HG03521 (cell line): ENCODE results near the gene MRPL52.
A peak's percentile ranks its signal among the peaks of the same experiment; 100 is the strongest.
"Not testable (repeated sequence)": the region's sequence is repeated elsewhere in the genome, so short reads cannot be mapped to it uniquely, and the experiment has no call there.

Experiments used
- ATAC-seq: cut with Tn5 transposase; IDR thresholded peaks from one replicate; pipeline ENCODE4 v1.9.1; 2021; ENCODE audit warnings: mild to moderate bottlenecking, moderate library complexity; ENCODE audit not compliant: unreplicated experiment

Gene MRPL52

DNA sequence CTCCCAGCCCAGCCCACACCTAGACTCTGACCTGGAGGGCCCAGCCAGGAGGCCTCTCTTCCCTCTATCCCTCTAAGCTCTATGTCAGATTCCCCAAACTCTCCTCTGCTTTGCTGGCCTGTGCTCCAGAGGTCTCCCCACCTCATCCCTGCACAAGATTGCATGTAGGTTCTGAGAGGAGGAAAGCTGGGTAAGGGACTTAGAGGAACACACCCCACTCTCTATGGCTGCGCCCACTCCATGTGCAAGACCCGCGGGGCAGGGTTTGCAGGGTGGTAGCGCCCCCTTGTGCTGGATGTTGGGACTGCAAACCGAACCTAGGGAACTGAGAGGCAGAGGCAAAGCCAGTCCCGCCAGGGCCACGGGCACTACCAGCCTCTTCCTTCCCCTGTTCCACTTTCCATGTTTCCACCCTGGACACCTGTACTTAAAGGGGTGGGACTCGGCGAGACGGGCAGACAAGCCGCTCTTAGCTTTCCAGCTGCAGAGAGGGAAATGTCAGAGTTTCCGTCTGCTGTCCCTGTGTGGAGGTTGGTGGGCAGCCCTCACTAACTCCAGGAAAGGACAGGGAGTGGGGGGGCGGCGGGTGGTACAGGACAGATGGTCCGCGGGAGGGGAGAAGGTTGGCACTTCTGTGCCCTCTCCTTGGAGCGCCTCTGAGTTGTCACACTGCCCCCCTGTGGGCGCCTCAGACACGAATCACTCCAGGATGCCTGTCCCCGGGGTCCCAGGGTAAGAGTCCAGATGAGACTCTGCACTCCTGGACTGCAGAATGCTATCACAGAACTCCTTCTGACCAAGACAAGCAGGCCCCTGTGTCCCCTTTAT lies 23.5 kb downstream of the MRPL52 start:
- ATAC-seq: peak; percentile 72

DNA sequence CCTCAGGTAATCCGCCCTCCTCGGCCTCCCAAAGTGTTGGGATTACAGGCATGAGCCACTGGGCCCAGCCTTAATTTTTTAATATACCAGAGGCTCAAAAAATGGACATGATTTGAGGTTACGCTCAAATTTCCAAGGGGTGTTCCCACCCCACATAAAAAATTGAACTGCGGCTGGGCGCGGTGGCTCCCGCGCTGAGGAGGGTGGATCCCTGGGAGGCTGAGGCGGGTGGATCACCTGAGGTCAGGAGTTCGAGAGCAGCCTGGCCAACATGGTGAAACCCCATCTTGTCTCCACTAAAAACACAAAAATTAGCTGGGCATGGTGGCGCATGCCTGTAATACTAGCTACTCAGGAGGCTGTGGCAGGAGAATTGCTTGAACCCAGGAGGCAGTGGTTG lies 24.6 kb downstream of the MRPL52 start:
- not testable (repeated sequence) for ATAC-seq

DNA sequence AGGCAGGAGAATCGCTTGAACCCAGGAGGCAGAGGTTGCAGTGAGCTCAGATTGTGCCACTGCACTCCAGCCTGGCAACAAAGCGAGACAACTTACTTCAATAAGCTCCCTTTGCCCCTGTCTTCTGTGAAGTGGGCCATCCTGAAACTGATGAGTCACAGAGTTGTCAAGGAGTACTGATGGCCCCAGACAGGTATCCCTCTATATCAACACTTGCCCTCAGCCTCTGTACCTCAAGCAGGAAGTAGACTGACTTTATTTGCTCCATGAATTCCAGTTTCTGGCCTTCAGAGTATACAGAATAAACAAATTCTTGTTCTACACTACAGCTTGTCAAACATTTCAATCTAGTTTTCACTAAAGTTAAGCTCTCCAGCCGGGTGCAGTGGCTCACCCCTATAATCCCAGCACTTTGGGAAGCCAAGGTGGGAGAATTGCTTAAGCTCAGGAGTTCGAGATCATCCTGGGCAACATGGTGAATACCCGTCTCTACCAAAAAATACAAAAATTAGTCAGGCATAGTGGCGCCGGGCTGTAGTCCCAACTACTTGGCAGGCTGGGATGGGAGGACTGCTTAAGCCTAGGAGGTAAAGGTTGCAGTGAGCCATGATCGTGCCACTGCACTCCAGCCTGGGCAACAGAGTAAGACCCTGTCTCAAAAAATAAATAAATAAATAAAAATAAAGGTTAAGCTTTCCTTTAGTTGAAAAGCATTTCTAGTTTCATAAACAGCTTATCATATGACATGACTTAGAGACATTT lies 25.5 kb downstream of the MRPL52 start:
- ATAC-seq: no peak

DNA sequence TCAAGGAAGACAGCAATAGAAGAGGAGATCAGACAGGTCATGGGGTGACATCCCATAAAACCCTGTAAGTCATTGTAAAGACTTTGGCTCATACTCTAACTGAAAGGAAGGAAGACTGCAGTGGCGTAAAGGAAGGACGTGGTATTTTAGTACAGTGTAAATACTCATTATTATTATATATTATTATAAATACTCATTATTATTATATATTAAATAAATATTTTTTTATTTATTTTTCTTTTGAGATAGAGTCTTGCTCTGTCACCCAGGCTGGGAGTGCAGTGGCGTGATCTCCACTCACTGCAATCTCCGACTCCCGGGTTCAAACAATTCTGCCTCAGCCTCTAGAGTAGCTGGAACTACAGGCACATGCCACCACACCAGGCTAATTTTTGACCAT lies 26.7 kb downstream of the MRPL52 start:
- ATAC-seq: no peak

DNA sequence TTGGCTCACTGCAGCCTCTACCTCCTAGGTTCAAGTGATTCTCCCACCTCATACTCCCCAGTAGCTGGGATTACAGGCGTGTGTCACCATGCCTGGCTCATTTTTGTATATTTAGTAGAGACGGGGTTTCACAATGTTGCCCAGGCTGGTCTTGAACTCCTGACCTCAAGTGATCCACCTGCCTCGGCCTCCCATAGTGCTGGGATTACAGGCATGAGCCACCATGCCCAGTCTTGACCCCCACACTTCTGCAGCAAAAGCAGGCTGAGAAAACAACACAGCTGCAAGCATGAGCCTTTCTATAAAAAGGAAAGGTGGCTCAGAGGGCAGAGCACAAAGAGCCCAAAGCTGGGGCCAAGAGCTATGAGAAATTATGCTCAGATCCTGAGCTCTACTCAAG lies 30.7 kb downstream of the MRPL52 start:
- ATAC-seq: not testable (repeated sequence)

DNA sequence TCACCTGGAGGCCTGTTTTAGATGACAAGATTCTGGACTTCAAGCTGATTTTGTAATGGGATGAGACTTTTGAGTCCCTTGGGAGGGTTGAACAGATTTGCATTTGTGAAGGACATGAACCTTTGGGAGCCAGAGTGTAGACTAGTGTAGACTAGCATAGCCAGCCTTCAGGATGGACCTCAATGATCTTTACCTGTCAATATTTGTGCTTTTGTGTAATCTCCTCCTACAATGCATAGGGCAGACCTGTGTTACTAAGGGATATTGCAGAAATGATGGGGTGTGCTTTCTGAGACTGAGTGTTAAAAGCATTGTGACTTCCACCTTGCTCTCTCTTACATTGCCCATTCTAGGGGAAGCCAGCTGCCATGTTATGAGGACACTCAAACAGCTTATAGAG lies 32.0 kb downstream of the MRPL52 start:
- ATAC-seq: no peak

DNA sequence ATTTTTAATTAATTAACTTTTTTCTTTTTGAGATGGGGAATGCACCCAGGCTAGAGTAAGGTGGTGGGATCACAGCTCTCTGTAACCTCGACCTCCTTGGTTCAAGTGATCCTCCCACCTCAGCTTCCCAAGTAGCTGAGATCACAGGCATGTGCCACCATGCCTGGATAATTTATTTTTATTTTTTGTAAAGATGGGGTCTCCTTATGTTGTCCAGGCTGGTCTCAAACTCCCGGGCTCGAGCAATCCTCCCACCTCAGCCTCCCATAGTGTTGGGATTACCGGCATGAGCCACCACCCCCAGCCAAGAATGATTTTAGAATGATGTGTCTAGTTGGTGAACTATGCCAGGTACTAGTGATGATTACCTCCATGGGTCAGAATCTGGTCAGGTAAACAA lies 35.3 kb downstream of the MRPL52 start:
- ATAC-seq: no peak

DNA sequence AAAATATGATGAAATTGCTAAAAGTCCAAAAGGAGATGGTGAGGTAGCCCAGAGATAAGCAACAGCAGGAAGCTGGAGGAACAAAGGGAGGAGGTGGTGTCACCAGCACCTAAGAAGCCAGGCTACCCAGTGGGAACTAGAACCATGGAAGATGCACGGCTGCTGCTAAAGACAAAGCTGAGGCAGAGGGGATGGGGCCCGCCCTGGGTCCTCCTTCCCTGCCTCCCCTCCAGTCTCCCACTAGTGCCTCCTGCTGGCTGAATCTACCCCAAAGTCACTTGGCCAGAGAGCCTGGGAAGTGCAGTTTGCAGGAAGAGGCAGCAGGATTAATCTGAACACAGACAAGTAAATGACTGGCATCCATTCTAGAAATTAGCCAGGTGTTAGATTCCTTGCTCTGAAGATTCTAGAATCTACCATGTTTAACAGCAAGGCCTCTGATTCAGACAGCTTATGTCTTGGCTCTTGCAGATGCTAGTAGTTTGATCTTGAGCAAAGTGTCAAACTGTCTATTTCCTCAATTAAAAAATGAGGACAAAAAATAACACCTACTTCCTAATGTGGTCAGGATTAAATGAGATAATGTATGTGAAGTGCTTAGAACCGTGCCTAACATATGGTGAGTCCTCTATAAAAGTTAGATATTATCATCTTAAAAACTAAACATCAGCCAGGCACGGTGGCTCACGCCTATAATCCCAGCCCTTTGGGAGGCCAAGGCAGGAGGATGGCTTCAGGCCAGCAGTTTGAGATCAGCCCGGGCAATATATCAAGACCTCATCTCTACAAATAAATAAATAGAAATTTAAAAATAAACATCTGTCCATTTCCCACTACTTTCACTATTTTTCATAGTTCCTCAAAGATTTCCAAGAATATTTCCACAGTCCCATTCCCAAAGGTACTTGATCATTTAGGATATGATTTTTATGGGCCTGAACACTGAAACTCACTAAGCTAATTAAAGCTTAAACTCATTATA lies 36.0 kb downstream of the MRPL52 start:
- no peak for ATAC-seq

DNA sequence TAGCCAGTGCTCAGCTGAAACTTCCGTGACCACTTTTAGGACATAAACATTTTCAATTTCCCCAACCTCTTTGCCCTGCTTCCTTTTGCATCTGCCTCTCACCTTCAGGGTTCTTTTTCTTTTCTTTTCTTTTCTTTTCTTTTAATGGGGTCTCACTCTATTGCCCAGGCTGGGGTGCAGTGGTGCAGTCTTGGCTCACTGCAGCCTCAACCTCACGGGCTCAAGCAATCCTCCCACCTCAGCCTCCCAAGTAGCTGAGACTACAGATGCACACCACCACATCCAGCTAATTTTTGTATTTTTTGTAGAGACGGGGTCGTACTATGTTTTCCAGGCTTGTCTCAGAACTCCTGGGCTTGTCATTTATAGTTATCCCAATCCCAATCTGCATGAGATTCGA lies 37.2 kb downstream of the MRPL52 start:
- no peak for ATAC-seq

DNA sequence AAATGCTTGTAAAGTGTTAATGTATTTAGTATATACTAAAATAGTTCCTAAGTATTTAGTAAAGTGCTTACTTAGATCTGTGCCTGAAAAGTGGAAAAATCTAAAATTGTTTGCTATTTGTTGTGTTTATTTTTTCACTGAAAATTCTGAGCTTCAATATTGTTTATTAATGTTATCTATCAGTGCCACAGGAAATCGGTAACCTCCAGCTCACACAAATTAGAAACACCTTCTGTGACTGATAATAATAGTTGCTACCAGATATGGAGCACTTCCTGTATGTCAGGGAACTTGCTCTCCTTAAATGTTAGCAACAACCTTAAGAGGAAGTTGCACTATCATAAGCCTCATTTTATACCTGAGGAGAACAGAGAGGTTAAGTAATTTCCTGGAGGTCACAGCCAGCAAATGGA lies 41.1 kb downstream of the MRPL52 start:
- peak; percentile 23 for ATAC-seq

DNA sequence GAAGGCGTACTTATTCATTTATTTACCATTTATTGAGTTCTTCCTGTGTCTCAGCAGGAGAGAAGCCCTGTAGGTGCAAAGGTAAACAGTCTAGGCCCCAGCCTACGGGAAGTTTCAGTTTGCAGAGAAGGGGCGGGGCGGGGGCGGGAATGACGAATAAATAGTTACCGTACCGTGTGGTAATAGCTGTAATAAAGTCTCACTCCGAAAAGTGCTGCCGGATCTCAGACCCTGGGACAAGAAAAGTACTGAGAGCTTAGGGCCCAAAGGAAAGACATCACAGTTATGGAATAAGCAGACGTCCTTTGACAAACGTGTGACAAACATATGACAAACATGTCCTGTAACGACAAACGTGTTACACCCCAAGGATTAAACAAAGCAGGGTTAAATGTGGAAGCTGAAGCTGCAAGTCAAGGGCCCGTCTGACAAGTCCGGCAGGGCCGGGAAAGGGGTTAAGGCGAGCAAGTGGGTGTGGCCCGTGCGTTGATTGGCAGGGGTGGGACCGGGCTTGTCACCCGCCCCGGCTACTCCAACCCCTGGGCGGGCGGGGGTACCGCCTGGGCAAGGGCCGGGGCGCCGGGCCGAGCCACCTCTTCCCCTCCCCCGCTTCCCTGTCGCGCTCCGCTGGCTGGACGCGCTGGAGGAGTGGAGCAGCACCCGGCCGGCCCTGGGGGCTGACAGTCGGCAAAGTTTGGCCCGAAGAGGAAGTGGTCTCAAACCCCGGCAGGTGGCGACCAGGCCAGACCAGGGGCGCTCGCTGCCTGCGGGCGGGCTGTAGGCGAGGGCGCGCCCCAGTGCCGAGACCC lies 41.7 kb downstream of the MRPL52 start, which contains the start of gene LRP10:
Gene LRP10, plus strand, starts transcription at position 517 of the 809 bp plus-strand sequence. CDS start 564 bp downstream, outside the sequence.
- peak; percentile 70 for ATAC-seq

DNA sequence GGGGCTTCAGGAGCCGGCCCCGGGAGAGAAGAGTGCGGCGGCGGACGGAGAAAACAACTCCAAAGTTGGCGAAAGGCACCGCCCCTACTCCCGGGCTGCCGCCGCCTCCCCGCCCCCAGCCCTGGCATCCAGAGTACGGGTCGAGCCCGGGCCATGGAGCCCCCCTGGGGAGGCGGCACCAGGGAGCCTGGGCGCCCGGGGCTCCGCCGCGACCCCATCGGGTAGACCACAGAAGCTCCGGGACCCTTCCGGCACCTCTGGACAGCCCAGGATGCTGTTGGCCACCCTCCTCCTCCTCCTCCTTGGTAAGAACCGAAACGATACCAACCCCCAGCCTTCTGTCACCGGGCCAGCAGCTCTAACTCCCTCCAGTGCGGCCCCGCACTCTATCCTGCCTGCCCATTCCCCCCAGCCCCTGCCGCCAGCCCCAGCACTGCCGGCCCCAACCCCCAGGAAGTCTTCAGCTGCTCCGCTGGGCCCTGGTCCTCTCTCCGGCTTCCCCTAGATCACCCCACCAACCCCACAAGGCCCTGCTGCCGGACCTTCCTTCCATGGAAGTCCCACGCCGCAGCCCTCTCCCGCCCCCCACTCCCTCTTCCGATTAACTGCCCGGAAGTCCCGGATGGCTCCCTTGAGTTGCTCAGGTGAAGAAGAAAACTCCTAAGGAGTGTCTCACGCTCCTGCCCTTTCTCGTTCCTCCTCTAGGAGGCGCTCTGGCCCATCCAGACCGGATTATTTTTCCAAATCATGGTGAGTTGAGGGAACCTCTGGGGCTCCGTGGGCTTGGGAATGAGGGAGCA lies 42.5 kb downstream of the MRPL52 start:
- ATAC-seq: peak; percentile 19

DNA sequence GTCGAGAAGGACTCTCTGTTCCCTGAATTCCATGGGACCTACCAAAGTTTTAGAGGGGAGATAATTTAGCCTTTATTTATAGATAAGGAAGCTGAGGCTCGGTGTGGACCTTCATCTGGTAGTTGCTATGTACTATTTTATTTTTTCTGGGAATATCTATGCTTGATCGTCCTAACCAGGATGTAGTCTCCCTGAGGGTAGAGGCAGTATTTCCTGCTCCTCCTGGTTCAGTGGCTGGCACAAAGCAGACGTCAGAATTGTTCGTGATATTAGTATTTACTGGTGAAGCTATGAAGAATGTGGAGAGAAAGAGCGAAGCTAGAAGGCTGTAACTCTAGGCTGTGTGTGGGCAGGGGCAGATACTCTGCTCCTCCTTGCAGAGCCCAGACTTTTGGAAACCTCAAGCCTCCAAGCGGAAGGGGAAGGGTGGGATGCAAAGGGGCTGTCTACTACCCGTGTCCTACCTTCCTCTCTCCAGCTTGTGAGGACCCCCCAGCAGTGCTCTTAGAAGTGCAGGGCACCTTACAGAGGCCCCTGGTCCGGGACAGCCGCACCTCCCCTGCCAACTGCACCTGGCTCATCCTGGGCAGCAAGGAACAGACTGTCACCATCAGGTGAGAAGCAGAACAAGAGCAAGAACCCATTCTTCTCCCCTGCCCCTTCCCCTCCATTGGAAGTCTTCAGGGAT lies 43.3 kb downstream of the MRPL52 start:
- ATAC-seq: no peak

DNA sequence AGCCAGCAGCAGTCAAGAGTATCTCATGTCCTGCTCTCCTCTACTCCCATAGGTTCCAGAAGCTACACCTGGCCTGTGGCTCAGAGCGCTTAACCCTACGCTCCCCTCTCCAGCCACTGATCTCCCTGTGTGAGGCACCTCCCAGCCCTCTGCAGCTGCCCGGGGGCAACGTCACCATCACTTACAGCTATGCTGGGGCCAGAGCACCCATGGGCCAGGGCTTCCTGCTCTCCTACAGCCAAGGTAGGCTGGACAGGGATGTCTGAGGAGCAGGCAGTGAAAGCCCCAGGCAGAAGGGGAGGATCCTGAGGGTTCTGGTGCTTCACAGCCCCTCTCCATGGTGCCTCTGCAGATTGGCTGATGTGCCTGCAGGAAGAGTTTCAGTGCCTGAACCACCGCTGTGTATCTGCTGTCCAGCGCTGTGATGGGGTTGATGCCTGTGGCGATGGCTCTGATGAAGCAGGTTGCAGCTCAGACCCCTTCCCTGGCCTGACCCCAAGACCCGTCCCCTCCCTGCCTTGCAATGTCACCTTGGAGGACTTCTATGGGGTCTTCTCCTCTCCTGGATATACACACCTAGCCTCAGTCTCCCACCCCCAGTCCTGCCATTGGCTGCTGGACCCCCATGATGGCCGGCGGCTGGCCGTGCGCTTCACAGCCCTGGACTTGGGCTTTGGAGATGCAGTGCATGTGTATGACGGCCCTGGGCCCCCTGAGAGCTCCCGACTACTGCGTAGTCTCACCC lies 45.5 kb downstream of the MRPL52 start:
- ATAC-seq: no peak

DNA sequence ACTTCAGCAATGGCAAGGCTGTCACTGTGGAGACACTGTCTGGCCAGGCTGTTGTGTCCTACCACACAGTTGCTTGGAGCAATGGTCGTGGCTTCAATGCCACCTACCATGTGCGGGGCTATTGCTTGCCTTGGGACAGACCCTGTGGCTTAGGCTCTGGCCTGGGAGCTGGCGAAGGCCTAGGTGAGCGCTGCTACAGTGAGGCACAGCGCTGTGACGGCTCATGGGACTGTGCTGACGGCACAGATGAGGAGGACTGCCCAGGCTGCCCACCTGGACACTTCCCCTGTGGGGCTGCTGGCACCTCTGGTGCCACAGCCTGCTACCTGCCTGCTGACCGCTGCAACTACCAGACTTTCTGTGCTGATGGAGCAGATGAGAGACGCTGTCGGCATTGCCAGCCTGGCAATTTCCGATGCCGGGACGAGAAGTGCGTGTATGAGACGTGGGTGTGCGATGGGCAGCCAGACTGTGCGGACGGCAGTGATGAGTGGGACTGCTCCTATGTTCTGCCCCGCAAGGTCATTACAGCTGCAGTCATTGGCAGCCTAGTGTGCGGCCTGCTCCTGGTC lies 46.1 kb downstream of the MRPL52 start:
- ATAC-seq: no peak

DNA sequence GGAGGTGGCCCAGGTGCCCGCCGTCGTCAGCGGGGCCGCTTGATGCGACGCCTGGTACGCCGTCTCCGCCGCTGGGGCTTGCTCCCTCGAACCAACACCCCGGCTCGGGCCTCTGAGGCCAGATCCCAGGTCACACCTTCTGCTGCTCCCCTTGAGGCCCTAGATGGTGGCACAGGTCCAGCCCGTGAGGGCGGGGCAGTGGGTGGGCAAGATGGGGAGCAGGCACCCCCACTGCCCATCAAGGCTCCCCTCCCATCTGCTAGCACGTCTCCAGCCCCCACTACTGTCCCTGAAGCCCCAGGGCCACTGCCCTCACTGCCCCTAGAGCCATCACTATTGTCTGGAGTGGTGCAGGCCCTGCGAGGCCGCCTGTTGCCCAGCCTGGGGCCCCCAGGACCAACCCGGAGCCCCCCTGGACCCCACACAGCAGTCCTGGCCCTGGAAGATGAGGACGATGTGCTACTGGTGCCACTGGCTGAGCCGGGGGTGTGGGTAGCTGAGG lies 47.4 kb downstream of the MRPL52 start:
- ATAC-seq: no peak
